Hematopoietic multipotent progenitor cell treated with erythropoietin and hydrocortisone succinate and interleukin-3 and kit ligand, for 15 days (in vitro differentiated cells): ENCODE data around the gene PRKCB.

ENCODE experiments used
- DNase-seq: peaks from one replicate; pipeline ENCODE4 v3.0.0-alpha.2; 2015; ENCODE audit warnings: low spot score

Gene PRKCB

DNA sequence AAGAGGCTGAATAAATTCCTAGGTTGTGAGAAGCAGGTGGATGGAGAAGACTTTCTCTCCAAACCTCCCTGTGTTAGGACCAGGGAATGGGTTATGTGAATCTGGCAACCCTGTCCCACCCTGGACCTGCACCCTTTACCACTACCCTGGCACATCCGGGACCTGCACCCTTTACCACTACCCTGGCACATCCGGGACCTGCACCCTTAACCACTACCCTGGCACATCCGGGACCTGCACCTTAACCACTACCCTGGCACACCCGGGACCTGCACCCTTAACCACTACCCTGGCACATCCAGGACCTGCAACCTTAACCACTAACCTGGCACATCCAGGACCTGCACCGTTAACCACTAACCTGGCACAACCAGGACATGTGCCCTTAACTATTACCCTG, 213.3 kb downstream of the PRKCB start:
- DNase-seq = no peak

DNA sequence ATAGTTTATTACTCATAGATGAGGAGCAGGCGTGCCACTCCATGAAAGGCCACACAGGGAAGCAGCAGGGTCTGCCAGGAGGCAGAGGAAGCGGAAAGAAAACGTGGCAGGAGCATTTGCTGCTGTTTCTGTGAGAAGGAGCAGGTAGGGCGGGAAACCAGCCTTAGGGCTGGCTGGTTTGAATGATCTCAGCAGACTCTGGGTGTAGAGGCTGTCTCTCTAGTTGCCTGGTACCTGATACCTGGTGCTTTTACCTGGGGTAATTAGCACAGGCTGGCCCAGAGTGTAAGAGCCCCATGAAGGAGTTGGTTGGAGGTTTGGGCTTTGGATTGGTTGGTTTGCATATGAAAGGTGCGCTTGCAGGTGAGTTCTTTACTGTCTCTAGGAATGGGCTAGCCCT, 215.3 kb downstream of the PRKCB start:
- no peak for DNase-seq

DNA sequence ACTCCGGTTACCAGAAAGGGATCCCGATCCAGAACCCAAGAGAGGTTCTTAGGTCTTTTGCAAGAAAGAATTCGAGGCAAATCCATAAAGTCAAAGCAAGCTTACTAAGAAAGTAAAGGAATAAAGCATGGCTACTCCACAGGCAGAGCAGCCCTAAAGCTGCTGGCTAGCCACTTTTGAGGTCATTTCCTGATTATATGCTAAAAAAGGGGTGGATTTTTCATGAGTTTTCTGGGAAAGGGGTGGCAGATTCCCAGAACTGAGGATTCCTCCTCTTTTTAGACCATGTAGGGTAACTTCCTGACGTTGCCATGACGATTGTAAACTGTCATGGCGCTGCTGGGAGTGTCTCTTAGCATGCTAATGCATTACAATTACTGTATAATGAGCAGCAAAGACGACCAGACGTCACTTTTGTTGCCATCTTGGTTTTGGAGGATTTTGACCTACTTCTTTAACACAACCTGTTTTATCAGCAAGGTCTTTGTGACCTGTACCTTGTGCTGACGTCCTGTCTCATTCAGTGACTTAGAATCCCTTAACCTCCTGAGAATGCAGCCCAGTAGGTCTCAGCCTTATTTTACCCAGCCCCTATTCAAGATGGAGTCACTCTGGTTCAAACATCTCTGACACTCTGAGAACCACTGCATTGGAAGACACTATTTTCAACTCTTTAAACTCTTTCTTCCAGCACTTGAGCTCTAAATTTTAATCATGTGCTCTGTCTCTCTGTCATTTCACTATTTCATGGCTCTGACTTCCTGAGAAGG, 216.7 kb downstream of the PRKCB start:
- DNase-seq = no peak

DNA sequence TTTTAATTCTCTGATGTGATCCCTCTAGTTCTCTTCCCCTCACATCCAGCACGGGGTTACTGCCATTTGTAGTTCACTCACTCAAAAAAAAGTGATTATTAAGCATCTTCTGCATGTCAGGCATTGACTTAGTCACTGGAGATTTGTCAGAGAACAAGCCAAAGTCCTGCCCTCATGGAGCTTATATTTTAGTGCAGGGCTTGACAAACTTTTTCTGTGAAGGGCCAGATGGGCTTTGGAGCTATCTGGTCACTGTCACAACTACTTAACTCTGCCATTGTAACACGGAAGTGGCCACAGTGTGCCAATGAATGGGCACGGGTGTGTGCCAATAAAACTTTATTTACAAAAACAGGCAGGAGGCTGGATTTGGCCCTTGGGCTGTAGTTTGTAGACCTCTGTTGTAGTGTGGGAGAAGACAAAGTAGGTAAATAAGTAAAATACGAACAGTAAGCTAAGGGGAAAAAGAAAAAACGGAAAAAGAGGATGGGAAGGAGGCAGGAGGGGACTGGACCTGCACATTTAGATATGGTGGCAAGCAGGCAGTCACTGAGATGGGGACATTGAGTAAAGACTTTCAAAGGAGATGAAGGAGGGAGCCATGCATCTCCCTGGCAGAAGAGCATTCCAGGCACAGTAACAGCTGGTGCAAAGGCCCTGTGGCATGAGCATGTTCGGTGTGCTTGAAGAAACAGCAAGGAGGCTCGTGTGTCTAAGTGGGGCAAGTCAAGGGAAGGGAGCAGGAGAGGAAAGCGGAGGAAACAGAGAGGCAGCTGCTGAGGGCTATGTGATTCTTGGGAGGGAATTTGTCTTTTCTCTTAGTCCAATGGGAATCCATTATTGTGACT, 217.5 kb downstream of the PRKCB start:
- DNase-seq = no peak

DNA sequence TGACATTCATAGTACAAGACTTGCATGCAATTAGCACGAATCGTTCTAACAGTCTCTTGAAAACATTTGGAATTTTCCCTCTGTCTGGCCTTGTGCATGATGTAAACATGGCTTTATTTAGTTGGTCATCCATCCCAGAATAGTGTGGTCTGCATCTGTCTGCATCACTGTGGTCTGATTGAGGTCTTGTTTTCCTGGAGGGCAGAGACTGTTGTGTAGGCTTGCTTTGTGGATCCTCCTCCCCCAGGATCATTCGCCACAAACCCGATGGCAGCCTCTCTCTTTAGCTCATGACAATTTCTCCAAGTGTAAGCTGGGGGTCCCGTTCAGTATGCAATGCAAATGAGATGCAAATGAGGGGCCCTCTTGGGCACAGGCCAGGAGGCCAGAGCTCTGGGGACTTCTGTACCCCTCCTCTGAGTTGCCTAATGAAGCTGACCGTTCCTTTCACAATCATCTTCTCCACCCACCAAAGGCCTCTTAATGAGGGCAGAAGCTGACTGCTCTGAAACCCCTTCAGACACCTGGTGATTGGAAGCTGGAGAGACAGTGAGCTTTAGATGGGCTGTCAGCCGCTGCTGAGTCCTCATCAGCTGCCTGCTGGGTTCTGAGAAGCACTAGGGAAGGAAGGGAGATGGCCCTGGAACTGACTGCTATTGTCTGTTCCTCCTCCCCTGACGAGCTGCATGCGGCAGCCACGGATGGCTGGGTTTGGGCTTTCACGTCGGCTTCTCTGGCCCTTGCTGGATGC, 219.1 kb downstream of the PRKCB start:
- DNase-seq = no peak

DNA sequence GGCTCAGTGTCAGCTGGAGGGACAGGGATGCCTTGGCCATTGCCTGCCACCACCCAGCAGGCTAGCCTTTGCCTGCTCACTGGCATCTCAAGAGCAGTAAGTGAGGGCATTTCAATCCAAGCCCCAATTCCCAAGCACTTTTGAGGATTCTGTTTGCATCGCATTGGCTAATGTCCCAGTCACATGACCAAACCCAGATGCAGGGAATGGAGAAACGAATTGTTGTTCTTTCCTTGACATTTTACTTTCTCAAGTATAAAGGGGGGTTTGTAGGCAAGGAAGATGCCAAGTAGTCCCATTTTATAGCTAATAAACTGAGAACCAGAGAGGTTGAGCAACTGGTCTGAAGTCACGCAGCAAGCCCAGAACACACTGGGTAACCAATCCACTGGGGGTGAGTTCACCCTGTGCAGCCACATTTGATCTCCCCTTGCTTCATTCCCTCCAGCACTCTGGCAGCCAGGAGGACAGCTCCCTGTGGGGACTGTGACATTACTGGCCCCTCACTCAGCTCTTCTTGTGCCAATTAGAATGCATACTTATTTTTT, 226.6 kb downstream of the PRKCB start:
- no peak for DNase-seq

DNA sequence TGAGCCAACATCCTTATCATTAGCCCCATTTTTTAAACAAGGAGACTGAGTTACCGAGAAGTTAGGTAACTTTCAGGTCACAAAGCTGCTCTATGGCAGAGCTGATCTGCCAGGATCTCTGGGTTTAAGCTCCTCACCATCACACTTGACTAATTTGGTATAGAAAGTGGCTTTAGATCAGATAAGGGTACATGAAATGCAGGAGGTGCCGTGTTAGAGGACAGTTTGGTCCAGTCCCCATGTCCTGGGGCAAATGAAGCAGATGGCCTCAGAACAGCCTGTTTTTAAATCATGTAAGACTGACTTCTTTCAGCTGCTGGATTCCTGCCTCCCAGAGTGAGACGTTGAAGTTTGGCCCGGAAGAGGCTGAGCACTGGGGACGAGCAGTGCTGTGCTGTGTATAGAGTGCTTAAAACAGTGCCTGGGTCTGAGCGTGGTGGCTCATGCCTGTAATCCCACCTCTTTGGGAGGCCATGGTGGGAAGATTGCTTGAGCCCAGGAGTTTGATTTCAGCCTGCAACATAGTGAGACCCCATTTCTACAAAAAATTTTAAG, 233.3 kb downstream of the PRKCB start:
- no peak for DNase-seq

DNA sequence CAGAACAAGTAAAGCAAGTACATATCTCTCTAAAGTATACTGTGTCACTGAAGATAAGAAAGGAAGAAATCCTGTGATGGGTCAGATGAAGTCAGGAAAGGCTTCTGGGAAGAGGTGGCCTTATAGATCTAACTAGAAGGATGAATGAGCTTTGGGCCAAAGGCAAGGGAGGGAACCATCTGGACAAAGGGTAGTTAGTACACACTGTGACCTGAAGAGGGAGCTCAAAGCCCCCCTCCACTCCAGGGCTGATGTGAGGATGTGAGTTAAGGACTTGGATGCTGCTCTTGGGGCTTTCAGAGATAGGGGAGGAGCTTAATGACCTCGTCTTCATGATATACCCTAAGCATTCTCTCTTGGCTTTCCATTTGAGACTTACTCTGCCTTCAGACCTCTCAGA, 235.1 kb downstream of the PRKCB start:
- peak; percentile 40 for DNase-seq

DNA sequence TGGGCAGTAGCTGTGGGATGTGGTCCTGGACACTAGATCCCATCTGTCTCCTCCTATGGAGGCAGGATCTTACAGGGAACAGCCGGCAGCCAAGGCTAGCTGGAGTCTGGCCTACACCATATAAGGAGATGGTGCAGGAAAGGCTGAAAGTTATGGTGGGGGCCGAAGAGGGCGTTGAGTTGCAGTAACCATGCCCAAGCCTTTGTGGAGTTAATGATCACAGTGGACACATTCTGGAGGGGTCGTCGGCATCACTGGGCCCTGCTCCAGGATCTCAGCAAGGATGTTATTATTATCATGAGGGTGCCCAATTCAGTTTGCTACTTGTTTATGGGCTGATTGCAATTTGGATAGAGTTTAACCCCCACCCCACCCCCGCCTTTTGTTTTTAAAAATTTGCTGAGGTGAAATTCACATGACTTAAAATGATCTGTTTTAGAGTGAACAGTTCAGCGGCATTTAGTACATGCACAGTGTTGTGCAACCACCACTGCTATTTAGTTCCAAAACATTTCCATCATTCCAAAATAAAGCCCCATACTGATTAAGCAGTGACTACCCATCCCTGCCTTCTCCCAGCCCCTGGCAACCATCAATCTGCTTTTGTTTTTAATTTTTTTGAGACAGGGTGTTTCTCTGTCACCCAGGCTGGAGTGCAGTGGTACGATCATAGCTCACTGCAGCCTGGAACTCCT, 236.0 kb downstream of the PRKCB start:
- no peak for DNase-seq

DNA sequence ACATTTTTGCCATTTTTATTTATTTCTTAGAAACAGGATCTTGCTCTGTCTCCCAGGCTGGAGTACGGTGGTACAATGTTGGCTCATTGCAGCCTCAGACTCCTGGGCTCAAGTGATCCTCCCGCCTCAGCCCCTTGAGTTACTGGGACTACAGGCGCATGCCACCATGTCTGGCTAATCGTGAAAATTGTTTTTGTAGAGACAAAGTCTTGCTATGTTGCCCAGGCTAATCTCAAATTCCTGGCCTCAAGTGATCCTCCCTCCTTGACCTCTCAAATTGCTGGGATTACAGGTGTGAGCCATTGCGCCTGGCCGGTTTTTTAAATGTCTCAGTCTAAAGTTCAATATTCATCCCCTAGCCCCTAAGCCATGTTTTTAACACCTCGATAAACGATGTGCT, 237.5 kb downstream of the PRKCB start:
- DNase-seq = no peak

DNA sequence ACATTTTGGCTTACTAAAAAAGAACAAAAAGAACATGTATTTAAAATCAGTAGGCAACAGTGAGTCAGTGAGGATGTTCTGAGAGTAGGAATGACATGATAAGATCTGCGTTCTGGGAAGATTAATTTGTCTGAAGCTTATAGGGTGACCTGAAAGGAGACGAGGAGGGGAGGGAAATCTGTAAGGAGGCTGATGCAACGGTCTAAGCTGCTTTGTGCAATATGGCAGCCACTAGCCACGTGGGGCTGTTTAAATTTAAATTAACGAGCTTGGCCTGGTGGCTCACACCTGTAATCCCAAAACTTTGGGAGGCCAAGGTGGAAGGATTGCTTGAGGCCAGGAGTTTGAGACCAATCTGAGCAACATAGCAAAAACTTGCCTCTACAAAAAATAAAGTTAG, 238.8 kb downstream of the PRKCB start:
- DNase-seq = no peak

DNA sequence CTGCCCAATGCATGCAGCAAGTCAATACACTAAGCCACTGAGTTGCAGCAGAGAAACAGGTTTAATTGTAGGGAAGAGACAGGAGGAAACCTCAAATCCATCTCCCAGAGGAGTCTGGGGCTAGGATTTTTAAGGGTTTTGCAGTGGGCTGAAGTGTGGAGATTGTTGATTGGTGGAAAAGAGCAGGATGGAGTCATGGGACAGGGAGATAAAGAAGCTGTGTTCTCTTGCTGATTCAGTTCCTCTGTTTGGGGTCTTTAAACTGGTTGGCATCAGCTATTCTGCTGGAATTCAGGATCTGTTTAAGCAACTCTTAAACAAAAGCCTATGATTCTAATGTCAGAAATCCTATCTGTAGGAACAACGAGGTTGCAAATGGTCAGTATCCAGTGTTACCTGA, 239.5 kb downstream of the PRKCB start:
- DNase-seq = no peak

DNA sequence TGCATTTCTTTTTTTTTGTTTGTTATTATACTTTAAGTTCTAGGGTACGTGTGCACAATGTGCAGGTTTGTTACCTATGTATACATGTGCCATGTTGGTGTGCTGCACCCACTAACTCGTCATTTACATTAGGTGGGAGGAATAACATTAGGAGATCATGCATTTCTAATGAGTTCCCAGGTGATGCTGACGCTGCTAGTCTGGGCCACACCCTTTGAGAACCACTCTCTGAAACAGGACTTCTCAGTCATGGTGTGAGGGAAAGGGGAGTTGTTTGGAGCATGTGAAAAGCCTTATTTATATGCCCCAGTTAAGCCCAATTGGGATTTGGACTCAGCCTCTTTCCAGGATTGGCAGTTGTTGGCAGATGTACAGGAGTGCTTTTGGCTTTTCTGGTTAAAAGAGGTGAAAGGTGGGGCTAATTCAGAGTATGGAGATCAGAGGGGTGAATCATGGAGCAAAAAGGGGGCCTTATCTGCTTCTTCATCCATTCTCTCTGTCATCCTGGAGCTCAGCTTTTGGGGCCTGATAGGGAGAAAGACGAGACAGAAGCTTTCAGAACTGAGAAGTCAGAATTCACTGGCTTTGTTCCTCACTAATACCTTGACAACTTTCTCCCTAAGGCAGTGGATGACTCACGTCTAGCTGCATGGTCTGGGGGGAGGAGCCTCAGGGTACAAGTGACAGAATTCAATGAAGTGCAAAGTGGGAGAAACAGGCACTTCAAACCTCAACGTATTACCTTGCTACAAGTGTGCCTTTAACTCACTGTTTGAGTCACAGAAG, 240.3 kb downstream of the PRKCB start:
- no peak for DNase-seq

DNA sequence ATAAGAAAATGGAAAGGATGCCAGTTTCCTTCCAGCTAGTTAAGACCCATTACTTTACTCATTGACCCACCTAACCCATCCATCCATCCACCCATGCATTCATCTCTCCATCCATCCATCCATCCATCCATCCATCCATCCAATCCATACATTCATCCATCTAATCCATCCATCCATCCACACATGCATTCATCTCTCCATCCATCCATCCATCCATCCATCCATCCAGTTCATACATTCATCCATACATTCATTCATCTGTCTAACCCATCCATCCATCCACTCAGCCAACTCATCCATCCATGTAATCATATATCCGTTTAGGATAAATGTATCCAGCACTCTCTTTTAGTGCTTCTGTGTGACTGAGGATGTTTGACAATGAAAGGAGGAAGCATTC, 241.5 kb downstream of the PRKCB start:
- DNase-seq = no peak

DNA sequence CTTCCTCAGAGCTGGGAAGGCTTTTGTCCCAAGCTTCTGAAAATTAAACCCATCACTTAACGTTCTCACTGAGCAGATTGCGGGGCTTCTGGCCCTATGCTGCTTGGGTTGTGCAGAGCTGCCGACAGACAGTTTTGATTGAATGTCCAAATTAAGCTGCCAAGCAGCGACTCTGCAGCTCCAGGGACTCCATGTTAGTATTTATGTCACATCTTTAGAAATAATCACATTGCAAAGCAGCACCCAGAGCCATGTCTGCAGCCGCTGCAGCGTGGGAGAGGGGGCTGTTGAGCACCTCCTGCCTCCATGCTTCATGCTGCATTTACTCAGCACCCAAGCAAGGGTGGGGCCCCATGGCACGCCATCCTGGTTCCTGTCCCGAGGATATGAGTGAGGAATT, 242.2 kb downstream of the PRKCB start:
- DNase-seq = no peak

DNA sequence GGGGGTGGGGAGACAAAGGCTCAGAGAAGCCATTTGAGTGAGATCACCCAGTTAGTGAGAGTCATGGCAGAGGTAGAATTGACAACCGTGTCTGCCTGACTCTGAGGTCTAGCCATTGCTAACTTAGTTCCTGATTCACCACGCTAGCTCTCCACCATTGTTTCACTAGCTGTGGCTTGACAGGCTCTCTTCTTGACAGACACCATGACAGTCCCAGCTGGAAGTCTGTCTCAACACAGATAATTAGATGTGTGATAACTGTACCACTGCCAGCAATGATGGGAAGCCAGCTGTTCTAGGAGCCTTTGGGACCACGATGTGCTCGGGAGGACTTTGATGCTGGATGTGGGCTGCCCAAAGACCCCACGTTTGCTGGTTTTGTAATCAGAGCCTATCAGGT, 249.9 kb downstream of the PRKCB start:
- no peak for DNase-seq

DNA sequence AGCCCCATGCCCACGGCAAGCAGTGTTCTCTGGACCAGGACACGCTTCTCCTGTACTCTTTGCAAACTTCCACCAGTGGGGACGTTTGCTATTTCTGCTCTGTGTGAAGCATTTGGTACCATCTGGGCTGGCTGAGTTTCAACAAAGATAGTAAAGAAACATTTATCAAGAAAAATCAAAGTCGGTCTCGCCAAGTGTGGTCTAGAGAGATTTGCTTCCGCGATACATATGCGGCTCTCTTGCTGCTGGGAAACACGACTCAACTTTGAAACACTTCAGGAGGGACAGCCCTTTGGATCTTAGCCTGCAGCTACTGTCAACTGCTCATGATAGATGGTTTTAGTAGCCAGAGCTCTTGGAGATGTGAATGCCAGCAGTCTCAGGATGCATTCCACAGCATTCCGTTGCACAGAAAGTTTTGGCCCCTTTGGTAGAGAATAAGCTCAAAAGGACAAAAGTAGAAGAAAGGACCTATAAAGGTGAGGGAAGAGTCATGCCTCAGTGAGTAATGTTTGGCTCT, 252.2 kb downstream of the PRKCB start:
- DNase-seq = no peak

DNA sequence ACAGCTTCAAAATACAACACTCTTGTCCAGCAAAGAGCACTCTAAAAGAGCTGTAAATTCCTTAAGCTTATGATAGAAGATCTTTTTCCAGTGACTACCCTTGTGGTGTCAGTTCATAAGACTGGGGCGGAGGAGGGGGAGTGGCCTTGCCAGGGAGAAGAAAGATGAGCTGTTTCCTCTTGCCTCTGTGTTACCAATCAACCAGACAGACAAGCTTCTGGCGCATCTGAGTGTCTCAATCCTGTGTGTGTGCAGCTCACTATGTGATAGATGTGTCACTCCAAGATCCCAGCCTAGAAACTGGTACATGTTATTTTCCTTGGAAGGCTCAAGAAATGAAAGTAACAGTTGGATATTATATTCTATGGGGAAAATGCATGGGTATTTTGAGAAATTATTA, 253.0 kb downstream of the PRKCB start:
- no peak for DNase-seq

DNA sequence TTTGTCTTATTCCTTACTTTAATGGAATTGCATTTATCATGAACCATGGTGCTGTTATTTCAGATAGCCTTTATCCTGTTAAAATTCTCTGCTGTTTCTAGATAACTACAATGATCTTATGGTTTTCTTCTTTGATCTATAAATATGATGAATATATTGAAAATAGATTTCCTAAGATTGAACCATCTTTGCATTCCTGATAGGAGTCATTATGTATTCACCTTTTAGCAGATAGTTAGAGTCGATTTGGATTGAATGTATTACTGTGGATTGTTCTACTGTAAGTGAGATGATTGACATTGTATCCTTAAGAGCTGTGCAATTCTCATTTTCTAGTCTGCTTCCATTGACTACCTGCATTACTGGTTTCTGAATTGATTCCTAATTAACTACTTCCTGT, 255.3 kb downstream of the PRKCB start:
- no peak for DNase-seq

DNA sequence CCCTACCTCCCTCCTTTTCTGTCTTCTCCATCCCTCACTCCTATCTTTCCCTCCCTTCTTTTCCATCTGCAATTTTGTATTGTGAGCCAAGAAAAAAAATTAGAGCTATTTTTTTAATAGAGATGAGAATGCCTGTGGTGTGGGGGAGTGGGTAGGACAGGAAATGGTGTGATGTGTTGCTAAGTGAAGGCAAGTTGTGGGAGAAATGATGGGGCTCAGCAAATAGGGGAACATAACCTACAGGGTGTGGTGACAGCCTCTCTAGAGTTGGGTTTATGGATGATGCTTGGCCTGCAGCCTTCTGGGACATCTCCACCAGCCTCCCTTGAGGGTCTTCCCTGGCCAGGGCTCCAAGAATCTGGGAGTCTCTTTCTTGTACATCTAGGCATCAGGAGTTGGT, 257.3 kb downstream of the PRKCB start:
- DNase-seq = no peak

DNA sequence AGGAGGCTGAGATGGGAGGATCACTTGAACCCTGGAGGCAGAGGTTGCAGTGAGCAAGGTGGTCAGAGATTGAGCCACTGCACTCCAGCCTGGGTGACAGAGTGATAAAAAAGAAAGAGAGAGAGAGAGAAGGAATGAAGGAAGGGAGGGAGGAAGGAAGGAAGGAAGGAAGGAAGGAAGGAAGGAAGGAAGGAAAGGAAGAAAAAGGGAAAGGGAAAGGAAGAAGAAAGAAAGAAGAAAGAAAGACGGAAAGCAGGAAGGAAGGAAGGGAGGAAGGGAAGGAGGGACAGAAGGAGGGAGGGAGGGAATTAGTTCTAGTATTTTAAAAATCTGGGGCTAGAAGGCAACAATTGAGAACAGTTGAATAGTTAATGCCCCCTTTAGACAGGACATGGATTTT, 258.9 kb downstream of the PRKCB start:
- no peak for DNase-seq
